Loucy (cell line): ENCODE measurements around the gene ZDHHC22.

ENCODE experiments used
- H2AFZ ChIP-seq: fragments of 200-600 bp; sonication (generic); 2 replicates; pipeline ENCODE4 v1.6.0; 2016; ENCODE audit warnings: antibody characterized with exemption, mild to moderate bottlenecking, low read length, moderate library complexity
- H3F3A ChIP-seq: fragments of 200-600 bp; 2 replicates; pipeline ENCODE4 v1.6.0; 2016; ENCODE audit warnings: antibody characterized with exemption, low read depth, mild to moderate bottlenecking
- H3K27me3 ChIP-seq: fragments of 200-600 bp; sonication (generic); 2 replicates; pipeline ENCODE4 v1.6.1; 2014; ENCODE audit warnings: low read length, mild to moderate bottlenecking; ENCODE audit not compliant: insufficient read depth, poor library complexity, severe bottlenecking
- H3K36me3 ChIP-seq: fragments of 200-600 bp; sonication (generic); 2 replicates; pipeline ENCODE4 v1.6.1; 2016; ENCODE audit warnings: low read length; ENCODE audit not compliant: insufficient read depth
- H3K4me1 ChIP-seq: fragments of 200-600 bp; sonication (generic); 2 replicates; pipeline ENCODE4 v1.5.1; 2014; ENCODE audit warnings: low read length, mild to moderate bottlenecking; ENCODE audit not compliant: insufficient read depth, poor library complexity, severe bottlenecking
- H3K4me2 ChIP-seq: fragments of 200-600 bp; sonication (generic); 2 replicates; pipeline ENCODE4 v1.6.0; 2014; ENCODE audit warnings: antibody characterized with exemption, low read length, low read depth, mild to moderate bottlenecking; ENCODE audit not compliant: poor library complexity, severe bottlenecking
- H3K4me3 ChIP-seq: fragments of 200-600 bp; sonication (generic); 2 replicates; pipeline ENCODE4 v1.5.1; 2014; ENCODE audit warnings: low read length, mild to moderate bottlenecking, mixed read lengths; ENCODE audit not compliant: poor library complexity, severe bottlenecking
- H3K79me2 ChIP-seq: fragments of 200-600 bp; sonication (generic); 2 replicates; pipeline ENCODE4 v1.6.1; 2014; ENCODE audit warnings: low read length; ENCODE audit not compliant: insufficient read depth
- H3K9ac ChIP-seq: fragments of 200-600 bp; sonication (generic); 2 replicates; pipeline ENCODE4 v1.6.0; 2014; ENCODE audit warnings: mild to moderate bottlenecking, low read depth, low read length, moderate library complexity; ENCODE audit not compliant: poor library complexity, severe bottlenecking
- H3K9me2 ChIP-seq: fragments of 200-600 bp; sonication (generic); replicated peaks from 2 replicates; pipeline ENCODE4 v1.6.1; 2016; ENCODE audit warnings: low read depth, low read length, mixed read lengths
- H3K9me3 ChIP-seq: fragments of 200-600 bp; sonication (generic); 2 replicates; pipeline ENCODE4 v1.6.1; 2014; ENCODE audit warnings: mild to moderate bottlenecking, antibody characterized with exemption, low read length, low read depth; ENCODE audit not compliant: insufficient read depth
- H4K20me1 ChIP-seq: fragments of 200-600 bp; sonication (generic); 2 replicates; pipeline ENCODE4 v1.6.0; 2014; ENCODE audit warnings: antibody characterized with exemption, low read length, mild to moderate bottlenecking; ENCODE audit not compliant: insufficient read depth, poor library complexity, severe bottlenecking
- CTCF ChIP-seq: fragments of 200-600 bp; sonication (generic); conservative IDR thresholded peaks from 2 replicates; pipeline ENCODE4 v1.5.1; 2014; ENCODE audit warnings: mild to moderate bottlenecking, antibody characterized with exemption, low read length
- EZH2phosphoT487 ChIP-seq: fragments of 200-600 bp; IDR thresholded peaks from 2 replicates; pipeline ENCODE4 v1.6.1; 2018; ENCODE audit warnings: antibody characterized with exemption, mild to moderate bottlenecking, moderate library complexity, borderline replicate concordance

ZDHHC22 gene

DNA sequence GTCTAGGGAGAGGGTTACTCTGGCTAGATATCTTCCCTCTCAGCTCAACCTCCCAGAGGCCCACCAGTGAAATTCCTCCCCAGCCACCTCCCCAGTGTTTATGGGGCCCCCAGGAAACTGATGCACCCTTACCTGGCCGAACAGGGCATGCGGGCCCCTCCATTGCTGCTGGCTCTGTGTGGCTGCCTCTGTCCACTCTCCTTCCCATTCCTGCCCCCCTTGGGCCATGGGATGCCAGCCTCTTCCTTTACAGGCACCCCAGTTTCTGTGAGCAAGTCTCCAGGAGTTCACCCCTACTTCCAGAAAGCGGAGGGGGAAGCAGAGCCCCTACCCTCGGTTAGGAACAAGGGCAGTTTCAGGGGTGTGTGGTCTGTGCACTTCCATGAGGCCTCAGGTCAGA lies 19.4 kb upstream of the ZDHHC22 start:
- no peak overlapping the region for H3K4me3 ChIP-seq
- no peaks in the 10 kb centered on the region for H3K4me1 ChIP-seq
- no peaks in the 10 kb centered on the region for H3F3A ChIP-seq
- no peaks in the 10 kb centered on the region for H3K9me2 ChIP-seq
- no peak overlapping the region for H2AFZ ChIP-seq
- no peaks in the 10 kb centered on the region for H4K20me1 ChIP-seq
- TF ChIP-seq CTCF (no peak), EZH2phosphoT487 (no peak)
- H3K4me2 ChIP-seq, result no peak overlapping the region
- no peaks in the 10 kb centered on the region for H3K27me3 ChIP-seq
- H3K79me2 ChIP-seq, result no peaks in the 10 kb centered on the region
- H3K36me3 ChIP-seq, result no peaks in the 10 kb centered on the region
- H3K9ac ChIP-seq, result no peak overlapping the region
- no peaks in the 10 kb centered on the region for H3K9me3 ChIP-seq

GRCh38 chr14:77158882-77159255 lies 17.3 kb upstream of the ZDHHC22 start:
- Histone ChIP-seq H4K20me1 (no peaks in the 10 kb centered on the region), H2AFZ (no peak overlapping the region), H3K9me3 (no peaks in the 10 kb centered on the region), H3K9ac (no peak overlapping the region), H3K4me1 (no peaks in the 10 kb centered on the region), H3K9me2 (no peaks in the 10 kb centered on the region), H3K4me2 (no peak overlapping the region), H3K4me3 (no peak overlapping the region), H3F3A (no peaks in the 10 kb centered on the region), H3K79me2 (no peaks in the 10 kb centered on the region), H3K27me3 (no peaks in the 10 kb centered on the region), H3K36me3 (no peaks in the 10 kb centered on the region)
- TF ChIP-seq EZH2phosphoT487 (no peak), CTCF (no peak)

- H3K27me3 ChIP-seq, result no peaks in the 10 kb centered on the region
- no peak overlapping the region for H3K4me2 ChIP-seq
Observed at GRCh38 chr14:77158175-77158881, 16.7 kb upstream of the ZDHHC22 start.

More at GRCh38 chr14:77158175-77158881, 16.7 kb upstream of the ZDHHC22 start:
- Histone ChIP-seq H3F3A (no peaks in the 10 kb centered on the region), H4K20me1 (no peaks in the 10 kb centered on the region), H3K9me2 (no peaks in the 10 kb centered on the region), H3K36me3 (no peaks in the 10 kb centered on the region), H3K4me1 (no peaks in the 10 kb centered on the region), H3K9me3 (no peaks in the 10 kb centered on the region), H3K79me2 (no peaks in the 10 kb centered on the region), H2AFZ (no peak overlapping the region), H3K4me3 (no peak overlapping the region), H3K9ac (no peak overlapping the region)
- TF ChIP-seq CTCF (no peak), EZH2phosphoT487 (no peak)
